ENCODE results near the gene EGLN1. TPM values are rescaled to one million over a fixed set of nuclear protein-coding genes. Genes with fewer than 3 reads are reported as not detected.

EGLN1 gene
- total and polyA plus RNA-seq, 7 experiments from 2014 or later, result 13.6 to 38.9 (median 21.9) TPM

DNA sequence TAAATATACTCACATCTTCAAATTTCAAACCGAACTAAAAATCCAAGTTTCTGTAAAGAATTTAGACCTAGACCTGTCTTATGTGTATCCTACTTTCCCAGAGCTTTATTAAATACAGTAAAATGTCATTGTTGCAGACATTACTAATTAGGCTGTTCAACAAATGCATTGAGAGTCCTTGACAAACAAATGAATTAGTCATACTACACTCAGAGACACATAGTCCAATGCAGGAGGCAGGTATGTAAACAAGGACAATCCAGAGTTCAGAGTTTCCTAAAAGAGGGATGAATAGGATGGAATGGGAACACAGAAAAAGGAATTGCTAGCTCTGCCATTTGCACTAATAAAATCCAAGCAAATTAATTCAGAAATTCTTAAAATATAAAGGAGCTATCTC is 1.6 kb upstream of the EGLN1 start:
- no peak for DNase-seq
- peaks cover 13 to 20% of the 10 kb centered on the region in 2 donors for H3K4me1 ChIP-seq (ENCODE audit: control insufficient read depth in 2 of 2, insufficient read depth in 2 of 2, low read length in 2 of 2)
- no peaks in the 10 kb centered on the region for H3K9me3 ChIP-seq (ENCODE audit: control insufficient read depth in 2 of 3, low read length in 3 of 3)
- no peak for ATAC-seq
- H3K27me3 Mint-ChIP-seq, result peaks cover 0 to 33% (median 2%) of the 10 kb centered on the region in 5 donors
- no peaks in the 10 kb centered on the region for H3K9me3 Mint-ChIP-seq
- H3K27me3 ChIP-seq (ENCODE audit: control insufficient read depth in 2 of 2, insufficient read depth in 2 of 2, low read length in 2 of 2), result no peaks in the 10 kb centered on the region
- H3K36me3 Mint-ChIP-seq, result peaks cover 0 to 18% (median 0%) of the 10 kb centered on the region in 5 donors
- H3K4me1 Mint-ChIP-seq, result peaks cover 23 to 41% (median 31%) of the 10 kb centered on the region in 7 donors
- no peak overlapping the region for H3K4me3 ChIP-seq (ENCODE audit: low read length)
- H3K27ac Mint-ChIP-seq, result peak overlapping the region in 3 of 9 donors; percentile 82 to 93 (median 86)
- intact Hi-C loops (cut with micrococcal nuclease), result loop anchor here (2.0 to 5.0 kb wide), 6 partner anchors 46 to 1356 kb away; partner anchors contain the start of genes GALNT2 (in 1 of the 2) and GNPAT (in 1 of the 2)
- no peak overlapping the region for H3K27ac ChIP-seq (ENCODE audit: low read depth, low read length)
- peak overlapping the region in 7 of 10 donors; percentile 25 to 93 (median 88) for H3K4me3 Mint-ChIP-seq
- ChIA-PET POLR2A (interaction anchor here (0.6 to 1.1 kb wide), 2 partner anchors 182 to 205 kb away, joined by 3 read pairs; no protein-coding TSS in a partner anchor), CTCF (no interaction called here)
- H3K36me3 ChIP-seq (ENCODE audit: control insufficient read depth in 2 of 3, insufficient read depth in 3 of 3, low read length in 3 of 3), result no peaks in the 10 kb centered on the region

DNA sequence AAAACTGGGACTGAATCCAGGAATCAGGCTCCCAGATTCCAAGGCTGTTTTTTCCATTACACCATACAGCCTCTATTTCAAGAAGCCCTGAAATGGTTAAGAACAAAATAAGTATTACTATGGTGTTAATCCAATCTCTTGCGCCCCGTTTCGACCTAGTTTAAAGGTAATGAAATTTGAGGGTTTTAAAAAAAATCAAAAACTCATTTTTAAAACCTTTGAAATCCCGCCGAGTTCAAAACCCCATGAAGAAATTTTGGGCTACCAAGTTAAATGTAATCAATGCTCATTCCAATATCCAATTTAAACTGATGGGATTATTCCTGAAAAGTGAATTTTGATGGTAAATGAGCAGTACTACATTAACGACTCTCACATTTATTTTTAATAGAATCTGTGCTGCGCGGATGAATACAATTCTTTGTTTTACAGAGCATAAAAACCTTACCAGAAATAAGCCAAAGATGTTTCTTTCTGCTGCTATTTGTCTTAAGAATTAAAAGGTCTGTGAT is 767 bp upstream of the EGLN1 start:
- intact Hi-C loops (cut with micrococcal nuclease), result loop anchor here (1.0 to 5.0 kb wide), 14 partner anchors 37 to 1356 kb away; partner anchors contain the start of genes GNPAT (in 2 of the 2), SPRTN (in 2 of the 2), TSNAX (in 2 of the 2) and GALNT2 (in 1 of the 2)
- Mint-ChIP-seq H3K4me1 (peaks cover 31 to 49% (median 39%) of the 10 kb centered on the region in 7 donors), H3K4me3 (peak overlapping the region; percentile 88 to 96 (median 91)), H3K9me3 (no peaks in the 10 kb centered on the region), H3K27ac (peak overlapping the region; percentile 82 to 97 (median 91)), H3K27me3 (peaks cover 0 to 32% (median 0%) of the 10 kb centered on the region in 5 donors), H3K36me3 (peaks cover 0 to 23% (median 0%) of the 10 kb centered on the region in 5 donors)
- ChIA-PET CTCF (no interaction called here), POLR2A (interaction anchor here (0.6 to 1.1 kb wide), 2 partner anchors 183 to 206 kb away, joined by 3 read pairs; no protein-coding TSS in a partner anchor)
- Histone ChIP-seq H3K36me3 (ENCODE audit: control insufficient read depth in 2 of 3, insufficient read depth in 3 of 3, low read length in 3 of 3) (no peaks in the 10 kb centered on the region), H3K27me3 (ENCODE audit: control insufficient read depth in 2 of 2, insufficient read depth in 2 of 2, low read length in 2 of 2) (no peaks in the 10 kb centered on the region), H3K4me1 (ENCODE audit: control insufficient read depth in 2 of 2, insufficient read depth in 2 of 2, low read length in 2 of 2) (peaks cover 21 to 28% of the 10 kb centered on the region in 2 donors), H3K4me3 (ENCODE audit: low read length) (peak overlapping the region; percentile 71), H3K9me3 (ENCODE audit: control insufficient read depth in 2 of 3, low read length in 3 of 3) (no peaks in the 10 kb centered on the region), H3K27ac (ENCODE audit: low read depth, low read length) (peak overlapping the region; percentile 80)
- ATAC-seq (no peak), DNase-seq (no peak)

DNA sequence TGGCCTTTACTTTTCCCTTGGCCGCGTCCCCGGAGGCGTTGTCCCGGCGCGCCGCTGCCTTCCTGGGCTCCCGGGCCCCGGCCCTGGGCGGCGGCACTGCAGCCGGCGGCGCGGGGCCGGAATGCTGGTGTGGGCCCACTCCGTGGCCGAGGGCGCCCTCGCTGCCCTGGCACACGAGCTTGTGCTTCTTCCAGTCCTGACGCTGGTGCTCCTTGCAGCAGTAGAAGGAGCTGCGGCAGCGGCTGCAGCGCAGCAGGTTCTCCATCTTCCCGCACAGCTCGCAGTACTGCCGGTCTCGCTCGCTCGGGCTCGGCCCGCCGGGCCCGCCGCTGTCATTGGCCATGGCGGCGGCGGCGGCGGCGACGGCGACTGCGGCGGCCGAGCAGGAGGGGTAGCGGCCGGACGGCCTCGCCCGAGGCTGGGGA is 529 bp downstream of the EGLN1 start:
- peaks cover 33 to 40% of the 10 kb centered on the region in 2 donors for H3K4me1 ChIP-seq (ENCODE audit: control insufficient read depth in 2 of 2, insufficient read depth in 2 of 2, low read length in 2 of 2)
- ChIA-PET POLR2A (interaction anchor here (0.6 to 2.6 kb wide), 14 partner anchors 8 to 1036 kb away, joined by 3 to 32 read pairs (median 4); partner anchors contain the start of genes COG2, EXOC8, SPRTN and TSNAX), CTCF (no interaction called here)
- Mint-ChIP-seq H3K4me1 (peaks cover 42 to 62% (median 52%) of the 10 kb centered on the region in 7 donors), H3K27me3 (peaks cover 0 to 30% (median 0%) of the 10 kb centered on the region in 5 donors), H3K9me3 (no peaks in the 10 kb centered on the region), H3K27ac (peak overlapping the region in 3 of 9 donors; percentile 48 to 88 (median 64)), H3K4me3 (peak overlapping the region; percentile 79 to 97 (median 84)), H3K36me3 (peaks cover 0 to 26% (median 7%) of the 10 kb centered on the region in 5 donors)
- H3K4me3 ChIP-seq (ENCODE audit: low read length), result peak overlapping the region; percentile 86
- intact Hi-C loops (cut with micrococcal nuclease), result loop anchor here (1.0 to 5.0 kb wide), 7 partner anchors 44 to 1354 kb away; partner anchors contain the start of genes ARV1 (in 1 of the 2), GALNT2 (in 1 of the 2), GNPAT (in 1 of the 2) and TTC13 (in 1 of the 2)
- H3K27me3 ChIP-seq (ENCODE audit: control insufficient read depth in 2 of 2, insufficient read depth in 2 of 2, low read length in 2 of 2), result no peaks in the 10 kb centered on the region
- no peaks in the 10 kb centered on the region for H3K9me3 ChIP-seq (ENCODE audit: control insufficient read depth in 2 of 3, low read length in 3 of 3)
- DNase-seq, result peak in 4 of 9 donors; percentile 44 to 59 (median 46)
- no peaks in the 10 kb centered on the region for H3K36me3 ChIP-seq (ENCODE audit: control insufficient read depth in 2 of 3, insufficient read depth in 3 of 3, low read length in 3 of 3)
- H3K27ac ChIP-seq (ENCODE audit: low read depth, low read length), result peak overlapping the region; percentile 80
- ATAC-seq, result peak; percentile 47

DNA sequence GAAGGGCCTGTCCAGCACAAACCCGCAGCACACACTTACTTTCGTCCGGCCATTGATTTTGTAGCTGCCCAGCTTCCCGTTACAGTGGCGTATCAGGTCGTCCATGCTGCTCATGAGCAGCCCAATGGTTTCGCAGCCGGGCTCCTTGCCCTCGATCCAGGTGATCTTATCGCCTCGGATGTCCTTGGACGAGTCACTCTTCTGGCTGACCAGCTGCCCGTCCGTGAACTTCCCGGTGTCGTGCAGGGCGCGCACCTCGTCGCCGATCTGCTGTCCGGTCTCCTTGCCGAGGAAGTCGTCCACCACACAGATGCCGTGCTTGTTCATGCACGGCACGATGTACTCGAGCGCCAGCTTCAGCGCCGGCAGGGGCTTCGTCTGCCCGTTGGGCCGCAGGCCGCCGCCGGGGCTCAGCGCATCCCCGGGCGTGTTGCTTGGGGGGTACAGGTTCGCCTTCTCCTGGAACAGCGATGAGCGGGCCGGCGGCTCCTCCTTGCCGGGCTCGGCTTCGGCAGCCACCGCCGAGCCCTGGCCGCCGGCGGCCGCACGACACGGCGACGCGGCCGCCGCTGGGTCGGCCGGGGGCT is 1.0 kb downstream of the EGLN1 start:
- Histone ChIP-seq H3K27me3 (ENCODE audit: control insufficient read depth in 2 of 2, insufficient read depth in 2 of 2, low read length in 2 of 2) (no peaks in the 10 kb centered on the region), H3K4me1 (ENCODE audit: control insufficient read depth in 2 of 2, insufficient read depth in 2 of 2, low read length in 2 of 2) (peaks cover 33 to 43% of the 10 kb centered on the region in 2 donors), H3K4me3 (ENCODE audit: low read length) (peak overlapping the region; percentile 86), H3K27ac (ENCODE audit: low read depth, low read length) (peak overlapping the region; percentile 80), H3K36me3 (ENCODE audit: control insufficient read depth in 2 of 3, insufficient read depth in 3 of 3, low read length in 3 of 3) (no peaks in the 10 kb centered on the region), H3K9me3 (ENCODE audit: control insufficient read depth in 2 of 3, low read length in 3 of 3) (no peaks in the 10 kb centered on the region)
- Mint-ChIP-seq H3K27ac (peak overlapping the region; percentile 22 to 91 (median 88)), H3K9me3 (no peaks in the 10 kb centered on the region), H3K27me3 (peaks cover 0 to 25% (median 0%) of the 10 kb centered on the region in 5 donors), H3K36me3 (peaks cover 0 to 26% (median 7%) of the 10 kb centered on the region in 5 donors), H3K4me1 (peaks cover 43 to 67% (median 53%) of the 10 kb centered on the region in 7 donors), H3K4me3 (peak overlapping the region; percentile 83 to 97 (median 90))
- intact Hi-C loops (cut with micrococcal nuclease), result loop anchor here (1.0 to 5.0 kb wide), 8 partner anchors 11 to 1354 kb away; partner anchors contain the start of genes ARV1 (in 1 of the 2), GALNT2 (in 1 of the 2), GNPAT (in 1 of the 2) and TTC13 (in 1 of the 2)
- no peak for ATAC-seq
- POLR2A ChIA-PET, result interaction anchor here (0.6 to 2.6 kb wide), 13 partner anchors 9 to 1036 kb away, joined by 3 to 32 read pairs (median 4); partner anchors contain the start of genes EXOC8, SPRTN and TSNAX
- CTCF ChIA-PET, result interaction anchor here (0.7 to 1.5 kb wide), 3 partner anchors 9 to 742 kb away, joined by 4 to 5 read pairs (median 4); no protein-coding TSS in a partner anchor
- DNase-seq, result peak in 8 of 9 donors; percentile 17 to 46 (median 30)

DNA sequence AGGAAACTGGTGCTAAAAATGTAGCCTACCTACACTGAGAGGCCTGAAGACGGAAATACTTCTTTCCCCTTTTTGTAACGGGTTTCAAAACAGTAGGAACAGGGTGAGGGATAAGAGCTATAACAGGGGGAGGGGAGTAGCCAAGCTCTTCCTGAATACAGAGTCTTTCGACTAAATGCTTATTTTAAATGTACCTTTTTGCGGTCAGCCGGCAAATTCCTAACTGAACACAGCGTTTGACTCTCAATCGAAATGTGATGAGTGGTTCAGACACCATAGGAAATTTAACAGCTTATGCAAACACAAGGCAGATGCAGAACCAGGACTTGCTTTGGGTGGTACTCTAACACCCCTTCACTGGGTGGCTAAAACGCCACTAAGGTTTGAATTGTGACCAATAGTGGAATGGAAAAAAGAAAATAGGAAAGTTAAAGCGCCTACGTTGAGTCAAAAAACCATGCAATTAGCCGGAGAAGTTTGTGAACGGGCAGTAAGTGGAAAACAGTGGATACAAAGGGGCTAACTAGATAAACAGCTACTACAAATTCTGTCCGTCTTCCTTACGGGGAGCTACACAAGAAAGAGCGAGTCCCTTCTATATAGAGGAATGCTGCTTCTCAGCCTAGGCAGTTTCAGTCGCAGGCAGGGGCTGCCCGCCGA is 1.7 kb downstream of the EGLN1 start:
- Histone ChIP-seq H3K4me3 (ENCODE audit: low read length) (peak overlapping the region; percentile 86), H3K27ac (ENCODE audit: low read depth, low read length) (peak overlapping the region; percentile 80), H3K27me3 (ENCODE audit: control insufficient read depth in 2 of 2, insufficient read depth in 2 of 2, low read length in 2 of 2) (no peaks in the 10 kb centered on the region), H3K4me1 (ENCODE audit: control insufficient read depth in 2 of 2, insufficient read depth in 2 of 2, low read length in 2 of 2) (peaks cover 33 to 44% of the 10 kb centered on the region in 2 donors), H3K9me3 (ENCODE audit: control insufficient read depth in 2 of 3, low read length in 3 of 3) (no peaks in the 10 kb centered on the region), H3K36me3 (ENCODE audit: control insufficient read depth in 2 of 3, insufficient read depth in 3 of 3, low read length in 3 of 3) (no peaks in the 10 kb centered on the region)
- H3K27ac Mint-ChIP-seq, result peak overlapping the region; percentile 22 to 91 (median 88)
- ATAC-seq, result no peak
- peaks cover 0 to 21% (median 0%) of the 10 kb centered on the region in 5 donors for H3K27me3 Mint-ChIP-seq
- DNase-seq, result peak in 1 of 9 donors; percentile 3
- POLR2A ChIA-PET, result interaction anchor here (0.7 to 2.6 kb wide), 9 partner anchors 8 to 208 kb away, joined by 3 to 32 read pairs (median 5); partner anchors contain the start of genes EXOC8, SPRTN and TSNAX
- no peaks in the 10 kb centered on the region for H3K9me3 Mint-ChIP-seq
- intact Hi-C loops (cut with micrococcal nuclease), result loop anchor here (1.0 to 5.0 kb wide), 7 partner anchors 10 to 1353 kb away; partner anchors contain the start of genes ARV1 (in 1 of the 2), GALNT2 (in 1 of the 2), GNPAT (in 1 of the 2) and TTC13 (in 1 of the 2)
- H3K4me3 Mint-ChIP-seq, result peak overlapping the region; percentile 83 to 97 (median 90)
- H3K4me1 Mint-ChIP-seq, result peaks cover 45 to 71% (median 55%) of the 10 kb centered on the region in 7 donors
- CTCF ChIA-PET, result interaction anchor here (0.6 to 1.5 kb wide), 5 partner anchors 8 to 742 kb away, joined by 3 to 5 read pairs (median 4); no protein-coding TSS in a partner anchor
- peaks cover 0 to 26% (median 7%) of the 10 kb centered on the region in 5 donors for H3K36me3 Mint-ChIP-seq
